22Rv1 (cell line): ENCODE data around the gene ZNRF1.

Experiments used
- ZFX ChIP-seq: fragments of 450-650 bp; IDR thresholded peaks from 2 replicates; pipeline ENCODE4 v1.6.1; 2017; ENCODE audit warnings: antibody characterized with exemption, borderline replicate concordance
- TF ChIP-seq, protein P1 (sequence below): fragments of 450-650 bp; IDR thresholded peaks from 2 replicates; pipeline ENCODE4 v1.5.1; 2017; ENCODE audit warnings: mild to moderate bottlenecking

DNA sequence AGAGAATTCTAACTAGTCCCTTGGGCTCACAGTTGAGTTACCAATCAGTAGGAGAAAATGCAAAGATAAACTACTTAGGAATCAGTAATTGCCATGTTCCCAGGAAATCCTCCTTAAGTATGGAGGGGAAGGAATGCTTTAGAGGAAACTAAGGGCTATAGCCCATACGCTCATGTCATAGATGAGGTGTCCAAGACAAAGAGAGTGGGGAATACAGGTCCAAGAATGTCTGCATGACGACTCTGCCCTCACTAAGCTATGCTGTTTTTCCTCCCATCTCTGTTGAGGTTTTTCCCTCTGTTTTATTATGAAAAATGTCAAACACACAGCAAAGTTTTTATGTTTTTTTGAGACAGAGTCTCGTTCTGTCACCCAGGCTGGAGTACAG lies 101.8 kb downstream of the ZNRF1 start:
- TF ChIP-seq, protein P1, sequence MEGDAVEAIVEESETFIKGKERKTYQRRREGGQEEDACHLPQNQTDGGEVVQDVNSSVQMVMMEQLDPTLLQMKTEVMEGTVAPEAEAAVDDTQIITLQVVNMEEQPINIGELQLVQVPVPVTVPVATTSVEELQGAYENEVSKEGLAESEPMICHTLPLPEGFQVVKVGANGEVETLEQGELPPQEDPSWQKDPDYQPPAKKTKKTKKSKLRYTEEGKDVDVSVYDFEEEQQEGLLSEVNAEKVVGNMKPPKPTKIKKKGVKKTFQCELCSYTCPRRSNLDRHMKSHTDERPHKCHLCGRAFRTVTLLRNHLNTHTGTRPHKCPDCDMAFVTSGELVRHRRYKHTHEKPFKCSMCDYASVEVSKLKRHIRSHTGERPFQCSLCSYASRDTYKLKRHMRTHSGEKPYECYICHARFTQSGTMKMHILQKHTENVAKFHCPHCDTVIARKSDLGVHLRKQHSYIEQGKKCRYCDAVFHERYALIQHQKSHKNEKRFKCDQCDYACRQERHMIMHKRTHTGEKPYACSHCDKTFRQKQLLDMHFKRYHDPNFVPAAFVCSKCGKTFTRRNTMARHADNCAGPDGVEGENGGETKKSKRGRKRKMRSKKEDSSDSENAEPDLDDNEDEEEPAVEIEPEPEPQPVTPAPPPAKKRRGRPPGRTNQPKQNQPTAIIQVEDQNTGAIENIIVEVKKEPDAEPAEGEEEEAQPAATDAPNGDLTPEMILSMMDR = no peak
- no peak for TF ChIP-seq ZFX
